D341Med (cell line): ENCODE results near the gene NAA20.
"Not testable (repeated sequence)": the region's sequence is repeated elsewhere in the genome, so short reads cannot be mapped to it uniquely, and the experiment has no call there.

ENCODE experiments used
- DNase-seq: peaks from one replicate; pipeline ENCODE4 v3.0.0; 2012; ENCODE audit warnings: low spot score

The NAA20 gene

DNA sequence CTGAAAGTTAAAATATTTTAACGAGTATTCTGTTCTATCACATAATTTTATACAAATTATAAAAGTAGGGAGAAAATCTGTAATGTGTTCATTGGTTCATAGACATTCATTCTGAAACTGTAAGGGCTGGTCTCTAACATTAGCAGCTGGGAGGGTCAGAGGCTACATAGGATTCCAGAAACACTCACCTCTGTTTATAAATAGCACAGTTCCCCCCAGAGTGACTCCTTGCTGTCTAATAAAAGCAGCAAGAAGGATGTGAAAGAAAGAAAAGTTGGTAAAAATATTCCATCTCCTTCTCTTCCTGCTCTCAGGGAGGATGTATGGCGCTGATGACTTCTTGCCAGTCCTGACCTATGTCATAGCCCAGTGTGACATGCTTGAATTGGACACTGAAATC lies 25.3 kb upstream of the NAA20 start:
- no peak for DNase-seq

DNA sequence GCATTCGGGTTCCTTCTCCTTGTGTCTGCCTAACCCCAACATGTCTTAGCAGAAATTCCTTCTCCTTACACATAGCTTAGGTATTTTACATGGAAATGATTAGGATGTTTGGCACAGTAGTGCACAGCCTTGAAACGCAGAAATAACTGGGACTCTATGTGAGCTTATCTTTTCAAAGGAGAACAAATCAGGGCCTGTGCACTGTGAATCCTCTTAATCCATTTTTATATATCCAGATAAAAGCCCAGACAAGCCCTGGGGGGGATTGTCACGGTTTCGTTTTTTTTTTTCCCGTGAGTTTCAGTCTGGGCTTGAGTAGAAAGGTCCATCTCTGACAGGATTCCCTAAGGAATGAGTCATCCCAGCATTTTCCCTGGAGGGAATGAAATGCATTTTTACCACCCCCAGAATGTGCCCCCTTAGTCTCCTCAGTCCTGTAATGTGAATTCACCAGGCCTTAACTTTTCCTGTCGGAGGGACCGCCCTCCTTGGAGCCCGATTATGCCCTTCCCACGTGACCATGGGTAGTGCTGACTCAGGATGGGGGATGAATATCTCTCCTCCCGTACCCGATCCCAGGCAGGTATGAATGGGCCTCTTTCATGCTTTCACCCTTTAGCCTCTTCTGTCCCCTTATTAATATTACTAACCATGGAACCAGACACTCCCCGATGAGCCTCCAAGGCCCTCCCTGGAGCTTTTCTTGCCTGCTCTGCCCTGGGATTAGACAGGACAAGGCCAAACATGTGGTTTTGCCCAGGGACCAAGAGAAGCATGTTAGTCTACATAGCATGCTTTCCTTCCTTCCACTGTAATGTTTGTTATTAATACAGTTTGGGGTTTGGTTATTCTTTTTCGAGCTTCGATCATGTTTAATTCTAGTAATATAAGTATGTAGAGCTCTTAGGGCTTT lies 23.9 kb upstream of the NAA20 start:
- no peak for DNase-seq

DNA sequence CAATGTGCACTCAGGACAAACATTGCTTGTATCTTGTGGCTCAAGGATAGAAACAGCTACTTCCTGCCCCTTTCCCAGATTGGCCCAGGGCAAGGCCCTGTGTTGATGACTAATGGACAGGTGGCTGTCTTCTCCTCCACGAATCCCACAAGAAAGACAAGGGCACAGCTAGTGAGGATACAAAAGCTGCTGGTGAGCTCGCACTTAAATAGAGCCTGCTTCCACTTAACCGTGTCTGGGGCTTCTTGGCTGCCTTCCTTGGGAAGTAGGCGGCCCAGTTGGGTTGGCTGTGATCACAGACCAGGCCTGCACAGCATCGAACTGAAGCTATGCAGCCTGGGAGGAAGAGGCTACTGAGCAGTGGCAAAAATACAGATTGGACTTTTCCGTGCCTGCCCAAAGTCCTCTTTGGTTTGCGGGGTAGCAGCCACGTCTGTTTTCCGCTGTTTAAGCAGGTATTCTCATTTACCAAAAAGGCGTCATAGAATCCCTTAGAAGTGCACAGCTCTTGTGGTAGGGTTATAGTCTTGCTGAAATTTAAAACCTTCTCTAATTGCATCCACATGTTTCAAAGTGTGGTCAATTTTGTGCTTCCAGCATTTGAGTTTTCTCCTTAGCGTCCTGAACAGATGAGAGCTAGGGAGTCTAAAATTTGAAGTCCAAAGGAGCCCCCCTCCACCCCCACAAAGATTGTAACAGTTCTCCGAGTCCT lies 23.0 kb upstream of the NAA20 start:
- DNase-seq: no peak

DNA sequence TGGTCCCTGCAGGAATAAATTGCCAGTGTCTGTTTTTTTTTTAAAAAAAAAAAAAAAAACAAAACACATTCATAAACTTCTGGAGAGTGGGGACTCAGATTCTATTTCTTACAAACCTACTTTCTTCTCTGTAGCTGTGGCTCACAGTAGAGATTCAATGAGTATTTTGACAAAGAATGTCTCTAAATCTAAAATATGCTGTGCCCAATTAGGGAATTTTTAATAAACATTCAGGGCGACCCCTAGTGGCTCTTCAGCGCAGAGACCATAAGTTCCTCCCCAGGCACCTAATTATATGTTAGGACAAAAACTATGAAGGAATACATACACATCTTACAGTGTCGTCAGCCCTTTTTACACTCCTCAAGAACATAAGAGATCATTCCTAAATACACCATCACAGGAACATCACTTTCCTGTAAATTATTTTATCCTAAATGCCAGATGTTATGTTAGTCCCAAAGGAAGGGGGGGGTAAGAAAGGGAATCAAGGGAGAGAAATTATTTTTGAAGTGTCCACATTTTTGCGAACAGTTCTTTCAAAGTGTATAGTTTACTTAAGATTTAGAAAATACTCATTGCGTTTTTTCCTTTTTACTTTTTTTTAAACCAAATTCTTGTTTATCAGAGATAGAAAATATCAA lies 21.8 kb upstream of the NAA20 start:
- peak; percentile 59 for DNase-seq

DNA sequence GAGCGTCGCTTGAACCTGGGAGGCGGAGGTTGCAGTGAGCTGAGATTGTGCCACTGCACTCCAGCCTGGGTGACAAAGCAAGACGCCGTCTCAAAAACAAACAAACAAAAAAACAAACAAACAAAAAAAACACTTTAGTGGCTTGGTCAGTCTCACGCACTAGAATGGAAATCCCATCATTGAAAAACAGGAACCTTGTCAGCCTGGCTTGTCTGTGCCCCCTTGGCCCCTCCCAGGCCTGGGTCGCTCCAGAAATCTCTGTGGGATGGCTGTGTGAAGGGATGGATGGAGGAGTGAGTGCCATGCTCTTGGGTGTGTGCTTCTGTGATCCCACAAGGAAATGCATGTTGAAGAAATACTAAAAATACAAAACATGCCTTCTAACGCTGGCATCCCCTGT lies 20.9 kb upstream of the NAA20 start:
- DNase-seq: no peak

DNA sequence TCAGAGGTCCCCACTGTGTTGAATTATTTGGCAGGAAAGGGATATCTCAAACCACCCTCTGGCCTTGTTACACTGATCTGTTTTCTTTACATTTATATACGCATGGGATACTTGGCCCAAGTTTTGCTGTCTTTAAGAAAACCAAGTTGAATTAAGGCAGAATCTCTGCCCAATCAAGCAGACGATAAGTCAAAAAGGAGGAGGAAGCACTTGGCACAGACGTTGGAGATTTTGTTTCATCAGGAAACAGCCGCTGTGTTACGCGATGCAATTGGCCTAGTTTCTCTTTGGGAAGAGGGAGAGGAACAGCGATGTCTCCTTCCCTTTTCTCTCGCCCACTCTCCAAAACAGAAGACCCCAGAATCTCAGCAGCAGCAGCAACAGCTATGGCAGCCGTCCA lies 20.2 kb upstream of the NAA20 start:
- DNase-seq: no peak

DNA sequence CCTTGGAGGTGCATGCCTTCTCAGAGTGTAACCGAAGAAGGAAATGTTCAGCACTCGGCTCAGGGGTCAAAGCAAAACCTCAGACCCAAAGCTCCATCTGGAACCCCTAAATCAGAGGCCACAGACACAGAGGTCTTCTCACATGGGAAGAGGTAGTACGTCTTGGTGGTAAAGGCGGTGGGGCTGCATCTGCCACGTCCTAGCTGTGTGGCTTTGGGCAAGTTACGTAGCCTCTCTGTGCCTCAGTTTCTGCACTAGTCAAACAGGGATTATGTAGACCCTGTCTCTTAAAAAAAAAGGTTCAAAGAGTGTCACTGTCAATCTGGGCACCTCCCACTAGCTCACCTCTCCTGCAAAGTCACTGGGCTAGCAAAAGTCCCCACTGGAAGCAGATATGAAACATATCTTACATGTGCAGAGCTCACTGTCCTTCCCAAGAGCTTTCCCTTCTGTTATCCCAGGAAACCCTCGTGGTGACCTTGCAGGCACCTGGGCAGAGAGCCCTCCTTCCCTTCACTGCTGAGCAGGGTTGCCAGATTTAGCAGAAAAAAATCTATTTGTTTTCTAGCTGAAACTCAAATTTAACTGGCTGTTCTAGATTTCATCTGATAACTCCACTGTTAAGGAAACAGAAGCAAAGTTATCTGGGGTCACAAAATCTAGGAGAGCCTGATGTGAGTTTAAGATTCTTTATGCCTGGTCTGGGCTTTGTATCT lies 18.0 kb upstream of the NAA20 start:
- DNase-seq: no peak

DNA sequence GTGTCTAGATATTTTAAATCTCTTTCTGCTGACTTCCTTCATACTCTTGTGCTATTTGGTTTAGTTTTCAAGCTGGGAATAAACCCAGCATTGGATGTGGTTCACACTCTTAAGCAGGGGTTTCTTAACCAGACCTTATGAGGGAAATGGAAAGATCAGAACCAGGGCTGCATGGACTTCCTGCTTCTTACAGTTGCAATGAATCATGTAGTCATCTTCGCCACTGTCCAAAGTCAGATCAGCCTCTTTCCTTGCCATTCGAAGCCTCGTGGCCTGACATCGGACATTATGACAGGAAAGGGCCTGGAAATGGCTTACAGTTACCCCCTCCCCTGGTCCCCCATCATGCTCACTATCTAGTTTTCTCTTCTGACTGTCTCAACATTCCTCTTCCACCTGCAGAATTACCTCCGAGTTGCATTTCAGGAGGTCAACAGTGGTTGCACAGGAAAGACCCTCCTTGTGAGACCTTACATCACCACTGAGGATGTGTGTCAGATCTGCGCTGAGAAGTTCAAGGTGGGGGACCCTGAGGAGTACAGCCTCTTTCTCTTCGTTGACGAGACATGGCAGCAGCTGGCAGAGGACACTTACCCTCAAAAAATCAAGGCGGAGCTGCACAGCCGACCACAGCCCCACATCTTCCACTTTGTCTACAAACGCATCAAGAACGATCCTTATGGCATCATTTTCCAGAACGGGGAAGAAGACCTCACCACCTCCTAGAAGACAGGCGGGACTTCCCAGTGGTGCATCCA lies 16.8 kb upstream of the NAA20 start:
- no peak for DNase-seq

DNA sequence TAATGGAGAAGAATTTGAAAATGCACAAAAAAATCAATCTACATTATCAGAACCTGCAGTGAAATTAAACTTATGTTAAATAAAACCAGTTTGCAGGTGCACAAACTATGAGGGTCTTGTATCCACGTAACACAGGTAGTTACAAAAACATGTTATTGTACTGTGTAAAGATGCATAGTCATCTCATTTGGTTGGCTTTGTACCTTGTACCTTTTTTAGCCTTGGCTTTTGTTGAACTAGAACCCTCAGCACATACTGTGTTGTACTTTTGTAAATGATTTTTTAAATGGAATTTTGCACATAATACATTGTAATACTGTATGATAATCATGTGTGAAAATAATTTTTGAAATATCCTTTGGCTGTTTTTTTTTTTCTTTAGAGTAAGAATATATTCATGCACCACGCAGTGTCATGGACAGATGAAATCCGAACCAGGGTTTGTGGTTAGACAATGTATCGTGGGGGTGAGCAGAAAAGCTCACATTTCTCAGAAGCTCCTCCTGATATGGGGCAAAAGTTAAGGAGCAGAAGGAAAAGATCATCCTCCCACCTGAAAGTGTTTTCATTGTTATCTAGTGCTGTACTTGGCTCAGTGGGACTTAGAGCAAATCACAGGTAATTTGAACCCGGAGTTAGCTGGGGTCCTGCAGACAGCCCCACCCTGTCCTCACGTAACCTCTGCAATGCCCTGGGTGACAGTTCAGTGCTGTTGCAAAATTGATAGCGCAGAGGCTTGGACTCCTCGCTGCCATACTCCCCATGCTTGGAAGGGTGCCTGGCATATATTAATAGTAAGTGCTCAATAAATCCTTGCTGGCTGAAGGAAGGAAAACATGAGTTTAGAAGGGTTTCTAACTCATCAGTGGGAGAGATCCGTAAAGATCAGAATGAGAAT lies 14.8 kb upstream of the NAA20 start:
- no peak for DNase-seq

DNA sequence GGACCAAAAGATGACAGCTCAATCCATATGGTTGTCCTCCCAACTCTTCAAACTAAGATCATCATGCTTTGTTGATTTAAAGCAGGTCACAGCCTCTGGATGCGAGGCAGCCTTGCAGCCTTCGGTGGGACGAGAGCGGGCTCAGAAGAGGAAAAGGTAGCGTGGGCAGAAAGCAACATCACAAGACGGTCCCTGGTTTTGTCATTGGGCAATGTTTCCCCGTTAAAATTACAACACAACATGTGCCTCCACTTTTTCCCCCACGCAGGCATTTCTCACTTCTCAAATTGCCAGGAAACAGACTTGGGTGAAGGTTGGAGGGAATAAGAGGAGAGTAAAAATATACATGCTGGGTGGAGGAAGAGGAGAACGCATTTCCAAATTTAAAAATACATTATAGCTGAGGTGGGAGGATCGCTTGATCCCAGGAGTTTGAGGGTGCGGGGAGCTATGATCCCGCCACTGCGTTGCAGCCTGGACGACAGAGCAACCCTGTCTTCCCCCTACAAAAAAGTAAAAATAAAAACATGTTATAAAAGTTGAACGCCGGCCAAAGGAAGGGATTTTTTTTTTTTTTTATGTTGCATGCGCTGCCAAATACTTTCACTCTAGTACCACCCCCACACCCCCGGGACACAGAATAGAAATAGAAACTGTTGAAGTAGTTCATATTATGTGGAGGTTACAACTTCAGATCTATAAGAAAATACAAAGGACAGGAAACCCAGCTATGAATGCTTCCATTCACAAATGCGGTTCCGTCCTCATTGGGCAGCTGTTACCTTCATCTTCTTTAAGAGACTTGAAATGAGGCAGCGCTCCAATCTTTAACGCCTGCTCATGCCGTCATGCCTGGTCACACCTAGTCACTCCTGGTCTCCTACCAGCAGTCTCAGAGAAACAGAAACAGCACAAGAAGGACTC lies 13.9 kb upstream of the NAA20 start:
- no peak for DNase-seq

DNA sequence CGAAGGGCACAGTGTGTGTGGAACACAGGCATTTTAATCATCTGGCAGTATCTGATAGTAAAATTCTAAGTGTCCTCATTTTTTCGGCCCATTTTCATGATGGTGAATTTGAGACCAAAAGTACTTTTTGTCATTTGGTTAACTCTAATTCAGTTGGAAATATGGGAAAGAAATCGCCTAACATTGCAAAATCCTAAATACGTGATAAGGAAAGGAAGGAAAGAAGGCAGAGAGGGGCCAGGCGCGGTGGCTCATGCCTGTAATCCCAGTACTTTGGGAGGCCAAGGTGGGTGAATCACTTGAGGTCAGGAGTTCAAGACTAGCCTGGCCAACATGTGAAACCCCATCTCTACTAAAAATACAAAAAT lies 13.2 kb upstream of the NAA20 start:
- not testable (repeated sequence) for DNase-seq

DNA sequence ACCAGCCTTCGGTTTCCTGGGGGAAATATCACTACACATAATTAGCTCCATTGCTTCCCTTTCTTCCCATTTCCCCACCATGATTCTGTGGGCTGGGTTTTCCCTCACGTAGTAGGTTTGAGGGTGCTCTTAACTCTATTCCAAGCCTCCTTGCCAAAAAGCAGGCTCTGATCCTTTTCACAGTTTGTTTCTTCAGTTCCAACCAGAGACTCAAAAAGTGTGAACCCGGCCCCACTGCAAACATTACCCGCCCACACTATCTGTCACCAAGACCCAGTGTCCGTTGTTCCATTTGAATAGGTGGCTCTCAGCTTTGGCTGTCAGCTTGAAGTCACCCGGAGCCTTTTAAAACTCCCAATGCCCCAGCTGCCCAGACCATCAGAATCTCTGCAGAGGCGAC lies 11.8 kb upstream of the NAA20 start:
- DNase-seq: no peak

DNA sequence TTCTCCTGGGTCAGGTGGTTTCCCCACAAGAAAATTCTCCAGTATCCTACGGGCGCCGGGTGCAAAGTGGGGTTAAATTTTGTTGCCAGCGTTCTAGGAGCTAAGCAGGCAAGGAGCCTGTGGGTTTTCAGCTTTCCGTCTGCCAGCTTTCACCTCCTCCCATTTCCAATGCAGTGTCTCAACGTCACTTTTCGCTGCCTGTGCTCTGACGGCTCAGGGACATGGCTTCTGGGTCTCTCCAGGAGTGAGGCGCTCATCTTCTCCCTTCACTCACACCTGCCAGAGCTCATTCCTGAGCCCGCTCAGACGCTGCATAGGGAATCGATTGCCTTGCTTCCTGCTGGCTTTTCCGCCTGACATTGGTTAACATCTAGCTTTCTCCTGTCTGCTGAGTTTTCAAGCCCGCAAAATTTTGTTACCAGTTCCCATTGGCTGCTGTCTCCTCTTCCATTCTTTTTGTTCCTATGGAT lies 7.3 kb upstream of the NAA20 start:
- peak; percentile 37 for DNase-seq

DNA sequence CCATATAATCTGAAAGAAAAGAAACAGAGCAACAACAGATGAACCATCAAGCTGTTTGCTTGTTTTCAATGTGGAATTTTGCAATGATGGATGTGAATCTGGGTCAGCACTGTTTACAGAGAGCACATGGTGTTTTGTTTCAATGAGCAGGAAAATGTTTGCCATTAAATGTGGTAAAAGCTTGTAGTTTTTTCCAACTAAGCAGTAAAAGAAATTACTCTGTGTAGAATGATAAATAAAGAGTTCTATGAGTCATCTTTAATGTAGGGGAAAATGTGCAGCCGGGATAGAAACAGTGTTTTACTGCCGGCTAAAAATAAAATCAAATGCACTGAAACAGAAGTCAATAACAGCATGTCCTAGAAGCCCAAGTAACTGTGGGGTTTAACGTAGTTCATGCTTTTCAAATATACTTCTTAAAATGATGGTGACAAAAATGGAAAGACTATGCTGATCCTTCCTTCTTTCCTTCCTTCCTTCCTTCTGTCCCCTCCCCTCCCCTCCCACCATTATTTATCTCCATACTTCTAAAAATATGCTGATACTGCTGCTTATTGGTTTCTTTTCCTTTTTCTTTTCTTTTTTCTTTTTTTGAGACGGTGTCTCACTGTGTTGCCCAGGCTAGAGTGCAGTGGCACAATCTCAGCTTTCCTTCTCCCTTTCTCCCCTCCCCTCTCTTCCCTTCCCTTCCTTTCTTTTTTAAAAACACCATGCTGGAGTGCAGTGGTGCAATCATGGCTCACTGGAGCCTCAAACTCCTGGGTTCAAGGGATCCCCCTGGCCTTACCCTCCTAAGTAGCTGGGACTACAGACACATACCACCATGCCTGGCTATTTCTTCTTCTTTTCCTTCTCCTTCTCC lies 6.3 kb upstream of the NAA20 start:
- DNase-seq: no peak

DNA sequence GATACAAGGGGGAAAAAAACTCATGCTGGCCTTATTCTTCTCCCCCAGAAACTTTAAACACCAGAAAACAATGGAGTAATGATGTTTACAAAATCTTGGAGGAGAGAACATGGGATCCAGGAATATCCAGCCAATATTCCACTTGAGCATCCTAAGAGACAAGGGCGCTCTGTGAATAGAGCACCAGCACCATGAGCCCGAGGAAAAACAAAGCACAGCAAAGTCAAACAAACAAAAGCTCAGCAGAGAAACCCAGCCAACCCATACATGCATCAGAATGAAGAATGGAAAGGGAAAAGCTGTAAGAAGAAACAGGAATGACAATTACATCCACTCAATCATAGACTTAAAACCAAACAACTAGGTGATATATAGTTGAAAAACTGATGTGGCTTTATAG lies 4.6 kb upstream of the NAA20 start:
- DNase-seq: no peak

DNA sequence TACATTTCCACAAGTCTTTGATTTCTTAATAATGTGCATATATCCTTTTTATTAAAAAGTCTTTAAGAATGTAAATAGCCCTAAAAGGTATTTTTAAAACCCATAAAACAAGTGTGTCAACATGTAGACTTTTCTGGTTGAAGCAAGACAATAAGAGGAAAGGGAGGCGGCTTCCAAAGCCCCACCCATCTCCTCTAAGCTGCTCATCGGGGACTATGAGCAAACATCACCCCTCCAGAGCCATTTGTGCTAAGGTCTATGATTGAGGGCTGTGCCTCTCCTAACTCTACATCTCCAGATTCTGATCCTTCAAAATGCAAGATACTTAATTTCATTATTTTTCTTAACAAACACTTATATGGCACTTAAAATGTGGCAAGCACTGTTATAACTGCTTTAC lies 2.5 kb upstream of the NAA20 start:
- no peak for DNase-seq

DNA sequence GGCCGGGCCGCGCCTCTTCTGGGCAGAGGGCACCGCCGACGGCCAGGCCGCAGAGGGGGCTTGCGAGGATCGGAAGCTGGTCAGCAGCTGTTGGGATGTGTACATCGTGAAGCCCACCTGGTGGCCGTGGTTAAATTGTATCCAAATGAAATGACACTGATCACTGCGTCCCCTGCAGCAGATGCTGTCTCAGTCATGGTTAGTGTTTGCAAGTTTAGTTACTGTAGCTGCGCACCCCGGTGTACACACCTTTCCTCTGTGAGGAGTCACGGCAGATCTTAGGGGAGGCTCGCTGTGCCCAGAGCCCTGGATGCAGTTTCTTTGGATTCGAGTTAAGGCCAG lies 653 bp downstream of the NAA20 start:
- no peak for DNase-seq

DNA sequence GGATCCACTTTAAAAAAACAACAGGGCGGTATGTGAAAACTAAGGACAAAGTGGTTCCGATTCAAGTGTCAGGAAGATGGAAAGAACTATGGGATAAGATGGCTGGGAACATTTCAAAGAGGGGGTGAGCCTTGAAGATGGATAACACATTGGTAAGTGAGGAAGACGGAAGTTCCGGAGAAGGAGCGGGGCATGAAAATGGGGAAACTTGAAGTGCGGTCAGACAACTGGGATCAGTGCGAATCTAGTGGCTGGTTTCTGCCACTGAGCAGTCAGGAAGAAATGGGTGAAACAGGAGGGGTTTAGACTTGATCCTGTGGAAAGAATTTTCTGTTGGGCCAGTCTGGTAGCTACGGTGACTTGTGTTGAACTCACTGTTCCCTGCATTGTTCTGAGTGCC lies 1.2 kb downstream of the NAA20 start:
- DNase-seq: no peak

DNA sequence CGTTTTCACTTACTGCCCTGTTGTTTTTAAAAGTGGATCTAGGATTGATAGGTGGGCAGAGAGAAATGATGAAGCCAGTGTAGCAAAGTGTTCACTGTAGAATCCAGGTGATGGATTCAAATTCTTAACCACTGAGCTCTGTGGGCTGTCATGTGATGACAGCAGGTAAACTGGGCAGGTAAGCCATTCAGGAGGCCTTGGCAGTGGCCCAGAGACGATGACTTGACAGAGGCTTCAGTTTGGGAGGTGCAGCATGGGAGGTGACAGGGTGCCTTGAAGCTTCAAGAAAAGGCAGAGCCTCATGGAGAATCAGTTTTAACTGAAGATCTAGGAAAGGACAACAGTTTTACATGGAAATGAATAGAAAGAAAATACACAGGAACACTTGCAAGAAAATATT lies 2.0 kb downstream of the NAA20 start:
- DNase-seq: no peak
